Measurements from ENCODE around the gene NFU1.
"Not testable (repeated sequence)": the region's sequence is repeated elsewhere in the genome, so short reads cannot be mapped to it uniquely, and the experiment has no call there.

The NFU1 gene

GRCh38 chr2:69428981-69429380 is 8.3 kb downstream of the NFU1 start:
- Histone ChIP-seq H3K36me3 (ENCODE audit: control insufficient read depth, insufficient read depth, low read length) (no peaks in the 10 kb centered on the region), H3K27ac (no peak overlapping the region), H3K4me3 (ENCODE audit: low read depth, low read length) (no peak overlapping the region), H3K9ac (no peak overlapping the region), H2AFZ (no peak overlapping the region), H3K27me3 (ENCODE audit: control insufficient read depth, insufficient read depth, low read length) (no peaks in the 10 kb centered on the region), H3K9me3 (ENCODE audit: control insufficient read depth, low read length) (no peaks in the 10 kb centered on the region), H3K79me2 (peaks cover 23% of the 10 kb centered on the region), H3K4me1 (no peaks in the 10 kb centered on the region), H3K4me2 (ENCODE audit: low read length) (no peak overlapping the region)
- no peak for TF ChIP-seq CTCF (IDR thresholded peaks at IDR 0.05)

DNA sequence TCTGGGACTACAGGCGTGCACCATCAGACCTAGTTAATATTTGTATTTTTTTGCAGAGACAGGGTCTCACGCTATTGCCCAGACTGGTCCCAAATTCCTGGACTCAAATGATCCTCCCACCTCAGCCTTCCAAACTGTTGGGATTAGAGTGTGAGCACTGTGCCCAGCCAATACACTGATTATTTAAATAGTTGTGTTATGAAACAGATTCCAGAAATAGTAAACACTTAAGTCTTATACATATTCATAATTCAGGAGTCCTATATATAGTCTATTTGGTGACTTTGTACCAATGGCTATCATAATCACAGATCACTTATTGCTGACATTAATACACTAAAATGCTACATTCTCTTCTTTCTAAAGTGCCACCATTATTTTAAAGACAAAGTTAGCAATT is 12.8 kb downstream of the NFU1 start:
- Histone ChIP-seq H3K27me3 (ENCODE audit: control insufficient read depth, insufficient read depth, low read length) (no peaks in the 10 kb centered on the region), H3K9ac (no peak overlapping the region), H3K36me3 (ENCODE audit: control insufficient read depth, insufficient read depth, low read length) (no peaks in the 10 kb centered on the region), H2AFZ (no peak overlapping the region), H3K4me2 (ENCODE audit: low read length) (no peak overlapping the region), H3K79me2 (peaks cover 18% of the 10 kb centered on the region), H3K4me3 (ENCODE audit: low read depth, low read length) (no peak overlapping the region), H3K9me3 (ENCODE audit: control insufficient read depth, low read length) (no peaks in the 10 kb centered on the region), H3K4me1 (no peaks in the 10 kb centered on the region), H3K27ac (no peak overlapping the region)
- TF ChIP-seq CTCF (IDR thresholded peaks at IDR 0.05), result no peak

DNA sequence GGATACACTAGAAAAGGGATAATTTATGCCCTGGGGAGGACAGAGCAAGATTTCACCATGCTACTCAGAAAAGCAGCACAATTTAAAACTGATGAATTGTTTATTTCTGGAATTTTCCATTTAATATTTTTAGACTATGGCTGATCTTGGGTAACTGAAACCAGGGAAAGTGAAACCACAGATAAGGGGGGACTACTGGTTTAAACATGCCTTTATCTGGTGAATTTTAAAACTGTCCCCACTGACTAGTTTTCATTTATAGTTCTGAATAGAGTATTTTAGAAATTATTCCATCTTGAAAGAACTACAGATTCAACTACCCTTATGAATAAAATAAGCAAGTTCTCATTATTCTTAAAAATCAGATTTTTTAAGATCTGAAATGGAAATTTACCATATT is 15.0 kb downstream of the NFU1 start:
- no peaks in the 10 kb centered on the region for H3K9me3 ChIP-seq (ENCODE audit: control insufficient read depth, low read length)
- no peak overlapping the region for H3K27ac ChIP-seq
- no peaks in the 10 kb centered on the region for H3K36me3 ChIP-seq (ENCODE audit: control insufficient read depth, insufficient read depth, low read length)
- H3K4me2 ChIP-seq (ENCODE audit: low read length), result no peak overlapping the region
- H2AFZ ChIP-seq, result no peak overlapping the region
- H3K4me3 ChIP-seq (ENCODE audit: low read depth, low read length), result no peak overlapping the region
- no peaks in the 10 kb centered on the region for H3K27me3 ChIP-seq (ENCODE audit: control insufficient read depth, insufficient read depth, low read length)
- no peak overlapping the region for H3K9ac ChIP-seq
- peaks cover 18% of the 10 kb centered on the region for H3K79me2 ChIP-seq
- no peaks in the 10 kb centered on the region for H3K4me1 ChIP-seq
- TF ChIP-seq CTCF (IDR thresholded peaks at IDR 0.05), result no peak

DNA sequence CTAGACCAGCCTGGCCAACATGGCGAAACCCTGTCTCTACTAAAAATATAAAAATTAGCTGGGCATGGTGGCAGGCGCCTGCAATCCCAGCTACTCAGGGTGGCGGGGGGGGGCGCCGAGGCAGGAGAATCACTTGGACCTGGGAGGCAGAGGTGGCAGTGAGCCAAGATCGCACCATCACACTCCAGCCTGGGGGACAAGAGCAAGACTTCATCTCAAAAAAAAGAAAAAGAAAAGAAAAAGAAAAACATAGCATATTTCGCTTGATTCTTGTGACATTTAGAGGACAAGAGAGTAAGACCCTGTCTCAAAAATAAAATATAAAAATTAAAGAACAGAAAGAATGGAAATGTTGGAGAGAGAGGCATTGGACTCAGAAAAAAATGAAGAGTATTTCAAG is 18.1 kb downstream of the NFU1 start:
- not testable (repeated sequence) for H3K27ac ChIP-seq

GRCh38 chr2:69416147-69416546 is 21.1 kb downstream of the NFU1 start:
- Histone ChIP-seq H3K4me3 (ENCODE audit: low read depth, low read length) (no peak overlapping the region), H3K27ac (no peak overlapping the region), H3K4me2 (ENCODE audit: low read length) (no peak overlapping the region), H3K27me3 (ENCODE audit: control insufficient read depth, insufficient read depth, low read length) (no peaks in the 10 kb centered on the region), H3K9me3 (ENCODE audit: control insufficient read depth, low read length) (no peaks in the 10 kb centered on the region), H3K9ac (no peak overlapping the region), H3K79me2 (no peaks in the 10 kb centered on the region), H3K36me3 (ENCODE audit: control insufficient read depth, insufficient read depth, low read length) (no peaks in the 10 kb centered on the region), H2AFZ (no peak overlapping the region), H3K4me1 (no peaks in the 10 kb centered on the region)
- no peak for TF ChIP-seq CTCF (IDR thresholded peaks at IDR 0.05)

More for the DNA sequence above, 18.1 kb downstream of the NFU1 start:
- not testable (repeated sequence) for H3K4me2 ChIP-seq (ENCODE audit: low read length); H2AFZ ChIP-seq; H3K27me3 ChIP-seq (ENCODE audit: control insufficient read depth, insufficient read depth, low read length); H3K4me1 ChIP-seq; H3K36me3 ChIP-seq (ENCODE audit: control insufficient read depth, insufficient read depth, low read length); H3K4me3 ChIP-seq (ENCODE audit: low read depth, low read length); H3K9me3 ChIP-seq (ENCODE audit: control insufficient read depth, low read length); H3K79me2 ChIP-seq; H3K9ac ChIP-seq

All from parathyroid adenoma (tissue), 2 donors.